ENCODE results near the gene ATG4D. TPM values are rescaled to one million over a fixed set of nuclear protein-coding genes. Genes with fewer than 3 reads are reported as not detected.

Gene ATG4D
- total RNA-seq, 1 donor from 2014 or later, result 38.5 TPM

DNA sequence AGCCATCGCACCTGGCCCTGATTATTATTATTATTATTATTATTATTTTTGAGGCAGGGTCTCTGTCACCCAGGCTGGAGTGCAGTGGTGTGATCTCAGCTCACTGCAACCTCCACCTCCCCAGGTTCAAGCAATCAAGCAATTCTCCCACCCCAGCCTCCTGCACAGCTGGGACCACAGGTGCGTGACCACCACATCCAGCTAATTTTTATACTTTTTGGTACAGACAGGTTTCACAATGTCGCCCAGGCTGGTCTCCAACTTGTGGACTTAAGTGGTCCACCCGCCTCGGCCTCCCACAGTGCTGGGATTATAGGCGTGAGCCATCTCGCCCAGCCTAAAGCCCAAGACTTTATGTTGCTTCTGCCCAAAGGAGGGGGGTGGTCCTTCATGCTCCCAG lies 49.4 kb downstream of the ATG4D start:
- Histone ChIP-seq H3K4me3 (ENCODE audit: low read depth, low read length) (no peak overlapping the region), H3K36me3 (ENCODE audit: control insufficient read depth, insufficient read depth, low read length) (no peaks in the 10 kb centered on the region), H3K27me3 (ENCODE audit: control insufficient read depth, insufficient read depth, low read length) (no peaks in the 10 kb centered on the region)
- no peak for DNase-seq (ENCODE audit: low read depth)
- TF ChIP-seq, protein P1, sequence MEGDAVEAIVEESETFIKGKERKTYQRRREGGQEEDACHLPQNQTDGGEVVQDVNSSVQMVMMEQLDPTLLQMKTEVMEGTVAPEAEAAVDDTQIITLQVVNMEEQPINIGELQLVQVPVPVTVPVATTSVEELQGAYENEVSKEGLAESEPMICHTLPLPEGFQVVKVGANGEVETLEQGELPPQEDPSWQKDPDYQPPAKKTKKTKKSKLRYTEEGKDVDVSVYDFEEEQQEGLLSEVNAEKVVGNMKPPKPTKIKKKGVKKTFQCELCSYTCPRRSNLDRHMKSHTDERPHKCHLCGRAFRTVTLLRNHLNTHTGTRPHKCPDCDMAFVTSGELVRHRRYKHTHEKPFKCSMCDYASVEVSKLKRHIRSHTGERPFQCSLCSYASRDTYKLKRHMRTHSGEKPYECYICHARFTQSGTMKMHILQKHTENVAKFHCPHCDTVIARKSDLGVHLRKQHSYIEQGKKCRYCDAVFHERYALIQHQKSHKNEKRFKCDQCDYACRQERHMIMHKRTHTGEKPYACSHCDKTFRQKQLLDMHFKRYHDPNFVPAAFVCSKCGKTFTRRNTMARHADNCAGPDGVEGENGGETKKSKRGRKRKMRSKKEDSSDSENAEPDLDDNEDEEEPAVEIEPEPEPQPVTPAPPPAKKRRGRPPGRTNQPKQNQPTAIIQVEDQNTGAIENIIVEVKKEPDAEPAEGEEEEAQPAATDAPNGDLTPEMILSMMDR (IDR thresholded peaks at IDR 0.05; ENCODE audit: insufficient read depth, low read length, poor library complexity, severe bottlenecking), result no peak

DNA sequence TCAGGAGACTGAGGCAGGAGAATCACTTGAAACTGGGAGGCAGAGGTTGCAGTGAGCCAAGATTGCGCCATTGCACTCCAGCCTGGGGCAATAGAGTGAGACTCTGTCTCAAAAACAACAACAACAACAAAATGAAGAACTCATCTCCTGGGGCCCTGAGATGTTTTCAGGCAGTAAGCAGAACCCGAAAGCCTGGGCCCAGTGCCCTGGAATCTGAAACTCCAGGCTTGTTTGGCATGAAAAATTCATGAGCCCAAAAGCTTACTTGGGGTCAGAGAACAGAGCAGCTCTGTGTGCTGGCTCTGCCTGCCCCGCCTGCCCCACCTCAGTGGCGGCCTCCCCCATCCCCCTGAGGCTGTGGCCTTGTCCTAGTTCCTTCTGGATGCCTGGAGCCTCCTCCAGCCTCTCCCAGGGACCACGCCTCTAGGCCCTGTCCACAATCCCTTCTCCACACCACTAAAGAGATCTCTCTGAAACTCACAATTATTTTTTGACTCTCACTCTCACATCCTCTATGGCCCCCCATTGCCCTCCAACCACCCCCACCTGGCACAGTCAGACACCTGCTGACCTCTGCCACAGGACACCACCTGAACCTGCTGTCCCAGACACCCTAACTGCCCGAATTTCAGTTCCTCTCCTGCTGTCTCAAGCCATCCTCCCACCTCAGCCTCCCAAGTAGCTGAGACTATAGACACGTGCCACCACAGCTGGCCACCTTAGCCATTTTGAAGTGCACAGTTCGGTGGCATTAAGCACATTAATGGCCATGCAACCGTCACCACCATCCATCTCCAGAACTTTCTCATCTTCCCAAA lies 50.3 kb downstream of the ATG4D start:
- Histone ChIP-seq H3K4me3 (ENCODE audit: low read depth, low read length) (no peak overlapping the region), H3K27me3 (ENCODE audit: control insufficient read depth, insufficient read depth, low read length) (no peaks in the 10 kb centered on the region), H3K36me3 (ENCODE audit: control insufficient read depth, insufficient read depth, low read length) (no peaks in the 10 kb centered on the region)
- DNase-seq (ENCODE audit: low read depth), result no peak
- TF ChIP-seq, protein P1 (IDR thresholded peaks at IDR 0.05; ENCODE audit: insufficient read depth, low read length, poor library complexity, severe bottlenecking), result no peak

DNA sequence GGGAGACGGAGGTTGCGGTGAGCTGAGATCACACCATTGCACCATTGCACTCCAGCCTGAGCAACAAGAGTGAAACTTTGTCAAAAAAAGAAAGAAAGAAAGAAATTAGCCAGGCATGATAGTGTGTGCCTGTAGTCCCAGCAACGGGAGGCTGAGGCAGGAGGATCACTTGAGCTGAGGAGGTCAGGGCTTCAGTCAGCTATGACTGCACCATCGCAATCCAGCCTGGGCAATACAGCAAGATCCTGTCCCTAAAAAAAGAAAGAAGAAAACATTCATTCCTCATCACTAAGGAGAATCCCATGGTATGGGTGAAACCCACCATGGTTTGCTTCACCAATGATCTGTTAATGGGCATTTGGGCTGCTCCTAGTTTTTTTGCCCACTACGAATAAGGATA lies 56.4 kb downstream of the ATG4D start:
- Histone ChIP-seq H3K27me3 (ENCODE audit: control insufficient read depth, insufficient read depth, low read length) (no peaks in the 10 kb centered on the region), H3K36me3 (ENCODE audit: control insufficient read depth, insufficient read depth, low read length) (no peaks in the 10 kb centered on the region), H3K4me3 (ENCODE audit: low read depth, low read length) (no peak overlapping the region)
- TF ChIP-seq, protein P1 (IDR thresholded peaks at IDR 0.05; ENCODE audit: insufficient read depth, low read length, poor library complexity, severe bottlenecking), result no peak
- DNase-seq (ENCODE audit: low read depth), result no peak

DNA sequence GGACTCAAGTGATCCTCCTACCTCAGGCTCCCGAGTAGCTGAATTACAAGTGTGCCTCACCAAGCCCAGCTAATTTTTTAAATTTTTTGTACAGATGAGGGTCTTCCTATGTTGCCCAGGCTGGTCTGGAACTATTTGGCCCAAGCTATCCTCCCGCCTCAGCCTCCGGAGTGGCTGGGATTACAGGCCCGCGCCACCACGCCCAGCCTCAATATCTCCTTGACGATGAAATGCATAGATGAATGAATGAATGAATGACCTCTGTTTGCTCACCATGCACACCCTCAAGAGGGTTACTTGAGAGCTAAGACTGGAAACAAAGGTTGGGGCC lies 58.3 kb downstream of the ATG4D start:
- H3K36me3 ChIP-seq (ENCODE audit: control insufficient read depth, insufficient read depth, low read length), result no peaks in the 10 kb centered on the region
- peak overlapping the region; percentile 17 for H3K4me3 ChIP-seq (ENCODE audit: low read depth, low read length)
- H3K27me3 ChIP-seq (ENCODE audit: control insufficient read depth, insufficient read depth, low read length), result no peaks in the 10 kb centered on the region
- DNase-seq (ENCODE audit: low read depth), result no peak
- TF ChIP-seq, protein P1 (IDR thresholded peaks at IDR 0.05; ENCODE audit: insufficient read depth, low read length, poor library complexity, severe bottlenecking), result no peak

DNA sequence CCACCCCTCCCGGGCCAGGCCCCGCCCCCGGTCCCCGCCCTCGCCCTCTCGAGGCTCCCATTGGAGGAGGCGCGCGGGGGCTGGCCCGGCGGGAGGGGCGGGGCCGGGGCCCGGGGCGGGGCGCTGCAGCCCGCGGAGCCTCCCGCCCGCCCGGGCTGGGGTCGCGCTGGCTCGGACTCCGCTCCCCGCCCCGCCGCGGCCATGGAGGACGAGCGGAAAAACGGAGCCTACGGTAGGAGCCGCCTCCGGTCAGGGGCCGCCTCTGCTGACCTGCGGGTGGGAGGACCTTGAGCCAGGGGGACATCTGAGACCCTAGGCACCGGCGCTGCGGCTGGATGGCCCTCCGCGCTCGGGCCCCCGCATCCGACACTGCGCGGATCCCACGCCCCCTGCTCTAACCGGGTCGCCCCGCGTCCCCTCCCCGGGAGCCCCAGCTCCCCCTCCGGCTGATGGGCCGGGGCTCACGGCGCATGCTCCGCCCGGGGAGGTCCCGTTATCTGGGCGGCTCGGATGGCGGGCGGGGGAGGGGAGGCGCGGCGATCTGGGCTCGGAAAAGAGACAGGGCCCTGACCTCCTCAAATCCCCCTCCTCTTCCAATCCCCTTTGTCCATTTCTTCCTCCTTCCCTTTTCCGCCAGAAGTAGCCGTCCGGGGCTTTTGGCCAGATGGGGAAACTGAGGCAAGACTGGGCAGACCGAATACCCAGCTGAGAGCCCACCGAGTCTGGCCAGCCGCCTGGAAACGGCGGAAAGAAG lies 58.8 kb downstream of the ATG4D start:
- peak overlapping the region; percentile 99 for H3K4me3 ChIP-seq (ENCODE audit: low read depth, low read length)
- TF ChIP-seq, protein P1 (IDR thresholded peaks at IDR 0.05; ENCODE audit: insufficient read depth, low read length, poor library complexity, severe bottlenecking), result no peak
- H3K27me3 ChIP-seq (ENCODE audit: control insufficient read depth, insufficient read depth, low read length), result no peaks in the 10 kb centered on the region
- H3K36me3 ChIP-seq (ENCODE audit: control insufficient read depth, insufficient read depth, low read length), result no peaks in the 10 kb centered on the region
- DNase-seq (ENCODE audit: low read depth), result no peak

Other genes with a start within 250 kb of the ATG4D start
- 2.3 and 2.9 TPM in 2 replicates for gene ZGLP1, start 234.1 kb upstream of the ATG4D start, total RNA-seq
- 43.5 and 73.5 TPM in 2 replicates for gene FDX2, start 227.9 kb upstream of the ATG4D start, total RNA-seq
- 32.9 and 45.6 TPM in 2 replicates for gene RAVER1, start 210.4 kb upstream of the ATG4D start, total RNA-seq
- gene ICAM3, start 204.3 kb upstream of the ATG4D start, total RNA-seq, result 4.7 and 6.8 TPM in 2 replicates
- 64.8 and 104 TPM in 2 replicates for gene TYK2, start 163.3 kb upstream of the ATG4D start, total RNA-seq
- gene CDC37, start 140.4 kb upstream of the ATG4D start, total RNA-seq, result 309 and 327 TPM in 2 replicates
- gene PDE4A, start 123.4 kb upstream of the ATG4D start, total RNA-seq, result 1.7 and 1.8 TPM in 2 replicates
- gene KEAP1, start 40.5 kb upstream of the ATG4D start, total RNA-seq, result 49.2 and 64.1 TPM in 2 replicates
- gene S1PR5, start 26.5 kb upstream of the ATG4D start, total RNA-seq, result 0.08 and 0.62 TPM in 2 replicates
- gene KRI1, start 22.1 kb downstream of the ATG4D start, total RNA-seq, result 18.4 and 19.8 TPM in 2 replicates
- gene CDKN2D, start 25.1 kb downstream of the ATG4D start, total RNA-seq, result 3.6 and 6.2 TPM in 2 replicates
- gene AP1M2, start 43.4 kb downstream of the ATG4D start, total RNA-seq, result 73.7 and 86.8 TPM in 2 replicates
- 88.5 and 97.1 TPM in 2 replicates for gene SLC44A2, start 81.6 kb downstream of the ATG4D start, total RNA-seq
- 153 and 160 TPM in 2 replicates for gene ILF3, start 110.4 kb downstream of the ATG4D start, total RNA-seq
- gene QTRT1, start 157.5 kb downstream of the ATG4D start, total RNA-seq, result 23.0 and 24.1 TPM in 2 replicates
- gene DNM2, start 174.2 kb downstream of the ATG4D start, total RNA-seq, result 102 and 123 TPM in 2 replicates

Measured in kidney epithelial cell (primary cell).